ENCODE measurements around the gene DOK1.

- TF ChIP-seq CTCF (optimal IDR thresholded peaks at IDR 0.05 in 1 of 3, IDR thresholded peaks at IDR 0.05 in 1 of 3, conservative IDR thresholded peaks at IDR 0.05 in 1 of 3; ENCODE audit: extremely low read depth in 1 of 3, insufficient read depth in 2 of 3, low read length in 3 of 3) = no peak
- TF ChIP-seq EZH2 (IDR thresholded peaks at IDR 0.05; ENCODE audit: low read length) = no peak
Observed at GRCh38 chr2:74566754-74567085, 12.2 kb downstream of the DOK1 start.
